ENCODE data around the gene MYO3B. TPM values are rescaled to one million over a fixed set of nuclear protein-coding genes. Genes with fewer than 3 reads are reported as not detected.

The MYO3B gene
- total RNA-seq, 2 donors from 2014 or later = 5.2 to 10.9 TPM

DNA sequence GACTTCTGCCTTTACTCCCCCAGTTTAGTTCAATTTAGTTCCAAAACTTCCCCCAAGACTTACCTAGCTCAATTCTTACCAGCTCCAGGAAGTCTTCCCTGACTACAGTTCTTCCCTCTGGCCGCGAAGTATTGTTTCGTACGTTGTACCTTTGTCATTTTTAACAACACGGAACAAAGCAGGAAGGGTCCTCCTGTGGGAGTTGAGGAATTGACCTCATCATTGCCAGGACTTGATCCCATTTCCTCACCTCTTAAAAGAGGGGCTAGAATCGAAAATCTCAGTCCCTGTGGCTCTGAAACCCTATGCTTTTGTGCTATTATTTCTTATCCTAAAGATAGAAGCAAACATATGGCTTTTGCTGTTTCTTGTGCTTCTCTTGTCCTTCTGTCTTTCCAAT lies 187.1 kb downstream of the MYO3B start:
- Mint-ChIP-seq H3K4me3 (no peak overlapping the region), H3K4me1 (peaks cover 70% of the 10 kb centered on the region), H3K27ac (no peak overlapping the region), H3K9me3 (no peaks in the 10 kb centered on the region), H3K27me3 (ENCODE audit: insufficient read depth) (no peaks in the 10 kb centered on the region), H3K36me3 (ENCODE audit: low read depth) (no peaks in the 10 kb centered on the region)
- Histone ChIP-seq H3K9me3 (ENCODE audit: control insufficient read depth, low read length) (no peaks in the 10 kb centered on the region), H3K4me1 (ENCODE audit: control insufficient read depth, insufficient read depth, low read length) (peaks cover 19% of the 10 kb centered on the region), H3K27ac (ENCODE audit: low read depth, low read length) (no peak overlapping the region), H3K36me3 (ENCODE audit: control insufficient read depth, insufficient read depth, low read length) (no peaks in the 10 kb centered on the region), H3K27me3 (ENCODE audit: control insufficient read depth, insufficient read depth, low read length, poor library complexity, severe bottlenecking) (no peaks in the 10 kb centered on the region), H3K4me3 (ENCODE audit: low read length) (no peak overlapping the region), H3K9ac (ENCODE audit: extremely low read depth, low read length, poor library complexity, severe bottlenecking) (no peak overlapping the region)
- TF ChIP-seq, protein P1, sequence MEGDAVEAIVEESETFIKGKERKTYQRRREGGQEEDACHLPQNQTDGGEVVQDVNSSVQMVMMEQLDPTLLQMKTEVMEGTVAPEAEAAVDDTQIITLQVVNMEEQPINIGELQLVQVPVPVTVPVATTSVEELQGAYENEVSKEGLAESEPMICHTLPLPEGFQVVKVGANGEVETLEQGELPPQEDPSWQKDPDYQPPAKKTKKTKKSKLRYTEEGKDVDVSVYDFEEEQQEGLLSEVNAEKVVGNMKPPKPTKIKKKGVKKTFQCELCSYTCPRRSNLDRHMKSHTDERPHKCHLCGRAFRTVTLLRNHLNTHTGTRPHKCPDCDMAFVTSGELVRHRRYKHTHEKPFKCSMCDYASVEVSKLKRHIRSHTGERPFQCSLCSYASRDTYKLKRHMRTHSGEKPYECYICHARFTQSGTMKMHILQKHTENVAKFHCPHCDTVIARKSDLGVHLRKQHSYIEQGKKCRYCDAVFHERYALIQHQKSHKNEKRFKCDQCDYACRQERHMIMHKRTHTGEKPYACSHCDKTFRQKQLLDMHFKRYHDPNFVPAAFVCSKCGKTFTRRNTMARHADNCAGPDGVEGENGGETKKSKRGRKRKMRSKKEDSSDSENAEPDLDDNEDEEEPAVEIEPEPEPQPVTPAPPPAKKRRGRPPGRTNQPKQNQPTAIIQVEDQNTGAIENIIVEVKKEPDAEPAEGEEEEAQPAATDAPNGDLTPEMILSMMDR (conservative IDR thresholded peaks at IDR 0.05) = no peak
- WGBS, 2 experiments (ENCODE audit: insufficient coverage in 1 of 2, insufficient read length in 1 of 2) = 92 to 93% methylated on average over 6 of the region's 6 CpGs
- DNase-seq = no peak

DNA sequence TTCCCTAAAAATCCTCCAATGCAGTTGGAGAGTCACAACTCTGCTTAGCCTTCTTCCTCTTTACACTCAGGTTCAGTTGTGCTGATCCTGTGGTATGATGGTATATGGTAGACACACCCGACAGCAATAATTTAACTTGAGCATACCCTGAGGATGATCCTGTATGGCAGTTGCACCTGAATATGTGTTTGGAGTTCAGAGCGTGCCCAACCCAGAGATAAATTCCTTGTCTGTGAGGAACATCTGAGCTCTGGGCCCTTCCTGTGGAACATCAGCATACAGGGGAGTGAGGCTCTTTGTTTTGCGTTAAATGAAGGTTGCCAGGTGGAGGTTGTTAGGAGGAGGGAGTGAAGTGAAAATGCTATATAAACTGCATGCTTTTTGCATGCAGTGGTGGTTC lies 187.7 kb downstream of the MYO3B start:
- WGBS, 2 experiments (ENCODE audit: insufficient coverage in 1 of 2, insufficient read length in 1 of 2) = 71 to 74% methylated on average over 1 to 3 of the region's 3 CpGs
- Histone ChIP-seq H3K4me1 (ENCODE audit: control insufficient read depth, insufficient read depth, low read length) (peaks cover 18% of the 10 kb centered on the region), H3K9me3 (ENCODE audit: control insufficient read depth, low read length) (no peaks in the 10 kb centered on the region), H3K36me3 (ENCODE audit: control insufficient read depth, insufficient read depth, low read length) (no peaks in the 10 kb centered on the region), H3K27me3 (ENCODE audit: control insufficient read depth, insufficient read depth, low read length, poor library complexity, severe bottlenecking) (no peaks in the 10 kb centered on the region), H3K4me3 (ENCODE audit: low read length) (no peak overlapping the region), H3K9ac (ENCODE audit: extremely low read depth, low read length, poor library complexity, severe bottlenecking) (no peak overlapping the region), H3K27ac (ENCODE audit: low read depth, low read length) (no peak overlapping the region)
- H3K36me3 Mint-ChIP-seq (ENCODE audit: low read depth) = no peaks in the 10 kb centered on the region
- no peaks in the 10 kb centered on the region for H3K27me3 Mint-ChIP-seq (ENCODE audit: insufficient read depth)
- no peak for DNase-seq
- no peaks in the 10 kb centered on the region for H3K9me3 Mint-ChIP-seq
- no peak overlapping the region for H3K27ac Mint-ChIP-seq
- H3K4me1 Mint-ChIP-seq = peaks cover 70% of the 10 kb centered on the region
- H3K4me3 Mint-ChIP-seq = no peak overlapping the region
- TF ChIP-seq, protein P1 (conservative IDR thresholded peaks at IDR 0.05) = no peak

DNA sequence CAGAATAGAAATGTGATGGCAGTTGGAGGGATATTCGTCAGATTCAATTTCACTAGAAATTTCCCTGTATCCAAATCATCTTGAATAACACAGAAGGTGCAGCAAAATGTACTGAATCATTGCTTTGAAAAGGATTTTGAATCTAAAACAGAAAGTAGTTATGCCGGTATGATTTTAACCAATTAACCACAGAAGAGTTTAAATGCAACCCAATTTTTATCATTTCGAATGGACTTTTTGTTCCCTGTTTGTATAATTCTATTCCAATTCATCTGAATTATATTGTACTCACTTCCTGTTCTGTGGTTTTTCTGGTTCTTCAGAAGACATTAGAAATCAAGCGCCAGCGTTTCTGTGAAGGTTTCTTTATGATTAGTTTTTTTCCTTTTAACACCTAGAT lies 190.4 kb downstream of the MYO3B start:
- Histone ChIP-seq H3K4me1 (ENCODE audit: control insufficient read depth, insufficient read depth, low read length) (peaks cover 11% of the 10 kb centered on the region), H3K9ac (ENCODE audit: extremely low read depth, low read length, poor library complexity, severe bottlenecking) (no peak overlapping the region), H3K27ac (ENCODE audit: low read depth, low read length) (no peak overlapping the region), H3K4me3 (ENCODE audit: low read length) (no peak overlapping the region), H3K27me3 (ENCODE audit: control insufficient read depth, insufficient read depth, low read length, poor library complexity, severe bottlenecking) (no peaks in the 10 kb centered on the region), H3K9me3 (ENCODE audit: control insufficient read depth, low read length) (no peaks in the 10 kb centered on the region), H3K36me3 (ENCODE audit: control insufficient read depth, insufficient read depth, low read length) (no peaks in the 10 kb centered on the region)
- no peaks in the 10 kb centered on the region for H3K9me3 Mint-ChIP-seq
- DNase-seq = no peak
- peaks cover 2% of the 10 kb centered on the region for H3K36me3 Mint-ChIP-seq (ENCODE audit: low read depth)
- TF ChIP-seq, protein P1 (conservative IDR thresholded peaks at IDR 0.05) = no peak
- no peak overlapping the region for H3K27ac Mint-ChIP-seq
- H3K4me1 Mint-ChIP-seq = peaks cover 64% of the 10 kb centered on the region
- H3K27me3 Mint-ChIP-seq (ENCODE audit: insufficient read depth) = peaks cover 2% of the 10 kb centered on the region
- no peak overlapping the region for H3K4me3 Mint-ChIP-seq
- 85 to 100% methylated on average over 2 to 5 of the region's 5 CpGs for WGBS, 2 experiments (ENCODE audit: insufficient coverage in 1 of 2, insufficient read length in 1 of 2)
